Kidney capillary endothelial cell (primary cell): ENCODE results near the gene SMIM28.
A peak's percentile ranks its signal among the peaks of the same experiment; 100 is the strongest.

Experiments
- DNase-seq: peaks from one replicate; pipeline ENCODE4 v3.0.0-alpha.2; 2018; ENCODE audit warnings: low spot score

Gene SMIM28

DNA sequence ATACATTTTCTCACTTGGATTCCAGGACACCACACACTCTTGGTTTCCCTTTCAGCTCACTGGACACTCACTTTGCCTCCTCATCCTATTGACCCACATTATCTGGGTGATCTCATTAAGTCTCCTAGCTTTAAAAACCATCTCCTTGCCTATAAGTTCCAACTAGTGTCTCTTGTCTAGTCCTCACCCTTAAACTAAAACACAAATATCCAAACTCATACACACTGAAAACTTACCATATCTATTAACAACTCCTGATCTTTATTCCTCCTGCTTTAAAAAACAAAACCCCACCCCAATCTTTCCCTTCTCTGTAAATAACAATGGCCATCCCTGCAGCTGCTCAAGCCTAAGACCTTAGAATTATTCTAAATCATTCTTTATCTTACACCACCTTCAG is 3.5 kb upstream of the SMIM28 start:
- DNase-seq: no peak

DNA sequence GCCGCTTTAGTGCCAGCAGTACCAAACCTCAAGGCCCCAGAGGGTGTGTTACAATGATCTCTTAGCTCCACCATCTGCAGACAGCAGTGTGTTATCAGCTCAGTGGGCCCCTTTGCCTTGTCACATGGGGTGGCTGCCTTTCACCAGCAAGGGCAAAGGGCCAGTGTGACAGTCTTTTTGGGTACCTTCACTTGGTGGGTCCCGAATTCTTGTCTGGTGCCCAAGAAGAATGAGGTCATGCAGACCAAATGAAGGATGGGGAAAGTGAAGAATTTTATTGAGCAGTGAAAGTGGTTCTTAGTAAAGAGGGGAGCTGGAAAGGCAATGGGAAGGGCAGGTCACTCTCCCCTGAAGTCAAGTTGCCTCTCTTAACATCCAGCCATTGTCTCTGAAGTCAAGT is 2.9 kb upstream of the SMIM28 start:
- DNase-seq: no peak

DNA sequence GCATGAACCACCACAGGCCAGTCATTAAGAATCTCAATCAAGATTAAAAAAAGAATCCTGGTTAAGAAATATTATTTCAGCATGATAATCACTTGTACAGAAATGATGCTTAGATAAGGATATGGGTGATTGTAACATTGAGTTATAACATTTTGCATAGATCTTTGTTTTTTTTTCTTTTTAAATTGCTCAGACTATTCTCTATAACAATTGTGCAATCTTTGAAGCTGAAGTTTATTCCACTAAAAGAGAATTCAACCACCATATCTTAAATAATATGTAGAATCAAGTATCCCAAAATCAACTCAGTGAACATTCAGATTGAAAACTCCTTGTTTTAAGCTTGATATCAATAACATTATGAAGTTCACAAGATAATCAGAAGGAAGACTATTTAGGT is 663 bp upstream of the SMIM28 start:
- no peak for DNase-seq

DNA sequence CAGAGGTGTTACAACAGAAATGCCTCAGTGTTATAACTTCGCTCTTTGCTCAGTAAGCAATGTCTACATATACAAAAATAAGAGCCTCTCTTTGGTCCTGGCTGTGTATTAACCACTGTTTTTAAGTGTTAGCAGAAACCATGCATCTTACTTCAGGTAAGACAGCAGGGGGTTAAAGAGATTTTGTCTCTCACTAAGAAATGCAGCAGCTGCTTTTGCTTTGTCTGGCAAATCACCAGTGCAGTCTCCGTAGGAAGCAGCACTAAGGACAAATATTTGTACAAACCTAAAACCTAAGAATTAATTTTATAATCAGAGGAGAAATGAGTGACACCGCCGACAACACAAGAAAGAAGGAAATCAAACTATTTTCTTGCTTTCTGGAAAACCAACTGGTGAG is 758 bp downstream of the SMIM28 start:
- DNase-seq: no peak

DNA sequence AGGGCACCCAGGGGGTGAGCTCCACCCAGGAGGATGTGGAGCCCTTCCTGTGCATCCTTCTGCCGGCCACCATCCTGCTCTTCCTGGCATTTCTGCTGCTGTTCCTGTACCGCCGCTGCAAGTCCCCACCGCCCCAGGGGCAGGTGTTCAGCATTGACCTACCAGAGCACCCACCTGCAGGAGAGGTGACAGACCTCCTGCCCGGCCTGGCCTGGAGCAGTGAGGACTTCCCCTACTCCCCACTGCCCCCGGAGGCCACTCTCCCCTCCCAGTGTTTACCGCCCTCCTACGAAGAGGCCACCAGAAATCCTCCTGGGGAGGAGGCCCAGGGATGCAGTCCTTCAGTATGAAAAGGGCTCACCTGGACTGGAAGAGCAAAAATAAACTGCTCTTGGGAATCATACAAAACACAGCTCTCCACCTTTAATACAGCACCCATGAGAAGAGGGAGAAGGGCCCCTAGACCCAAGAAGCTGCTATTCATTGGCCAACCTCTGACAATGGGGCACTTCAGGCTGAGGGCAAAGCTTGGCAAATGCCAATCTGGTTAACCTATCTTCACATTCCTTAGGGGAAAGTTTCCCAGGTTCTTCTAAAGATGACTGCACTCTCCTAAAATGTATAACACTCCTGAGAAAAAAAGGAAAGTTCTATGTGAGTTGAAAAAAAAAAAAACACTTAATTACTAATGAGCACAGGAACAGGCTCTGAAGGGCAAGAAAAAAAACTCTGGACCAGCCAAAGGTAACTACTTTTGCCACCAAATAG is 5.0 kb downstream of the SMIM28 start:
- DNase-seq: no peak

DNA sequence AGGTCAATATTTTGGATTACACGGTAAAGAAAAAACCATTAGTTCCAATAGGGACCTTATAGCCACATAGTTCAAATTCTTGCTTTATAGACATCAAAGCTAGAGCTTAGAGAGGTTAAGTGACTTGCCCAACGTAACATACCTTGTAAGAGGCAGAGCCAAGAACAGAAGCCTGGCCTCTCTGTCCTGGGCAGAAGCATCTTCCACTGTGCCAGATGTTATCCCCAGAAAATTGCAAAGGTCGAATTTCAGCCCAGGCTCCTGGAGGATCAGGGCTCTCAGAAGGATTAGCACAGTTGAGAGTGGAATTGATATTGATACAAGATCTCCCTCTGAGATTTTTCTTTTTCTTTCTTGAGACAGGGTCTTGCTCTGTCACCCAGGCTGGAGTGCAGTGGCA is 6.1 kb downstream of the SMIM28 start:
- no peak for DNase-seq

GRCh38 chr6:138386897-138387296 is 9.2 kb downstream of the SMIM28 start:
- DNase-seq: no peak

- DNase-seq: no peak
These were observed 10.1 kb downstream of the SMIM28 start for GRCh38 chr6:138387577-138388368.

DNA sequence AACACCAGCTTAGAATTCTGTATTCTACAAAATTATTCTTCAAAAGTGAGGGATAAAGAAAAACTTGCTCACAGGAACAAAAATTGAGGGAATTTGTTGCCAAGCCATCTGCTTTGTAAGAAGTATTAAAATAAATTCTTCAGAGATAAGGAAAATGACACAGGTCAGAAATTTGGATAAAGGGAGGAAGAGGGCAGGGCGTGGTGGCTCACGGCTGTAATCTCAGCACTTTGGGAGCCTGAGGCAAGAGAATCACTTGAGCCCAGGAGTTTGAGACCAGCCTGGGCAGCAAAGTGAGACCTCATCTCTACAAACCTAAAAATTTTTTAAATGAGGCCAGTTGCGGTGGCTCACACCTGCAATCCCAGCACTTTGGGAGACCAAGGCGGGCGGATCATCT is 11.8 kb downstream of the SMIM28 start:
- DNase-seq: no peak

GRCh38 chr6:138393871-138394783 is 16.4 kb downstream of the SMIM28 start:
- no peak for DNase-seq

DNA sequence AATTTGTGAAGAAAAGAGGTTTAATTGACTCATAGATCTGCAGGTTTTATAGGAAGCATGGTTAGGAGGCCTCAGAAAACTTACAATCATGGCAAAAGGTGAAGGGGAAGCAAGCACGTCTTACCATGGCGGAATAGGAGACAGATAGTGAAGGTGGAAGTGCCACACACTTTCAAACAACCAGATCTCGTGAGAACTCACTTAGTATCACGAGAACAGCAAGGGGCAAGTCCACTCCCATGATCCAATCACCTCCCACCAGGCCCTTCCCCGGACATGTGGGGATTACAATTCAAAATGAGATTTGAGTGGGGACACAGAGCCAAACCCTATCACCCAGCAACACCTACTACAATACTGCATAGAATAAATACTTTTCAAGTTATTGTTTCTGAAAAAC is 19.0 kb downstream of the SMIM28 start:
- DNase-seq: no peak

DNA sequence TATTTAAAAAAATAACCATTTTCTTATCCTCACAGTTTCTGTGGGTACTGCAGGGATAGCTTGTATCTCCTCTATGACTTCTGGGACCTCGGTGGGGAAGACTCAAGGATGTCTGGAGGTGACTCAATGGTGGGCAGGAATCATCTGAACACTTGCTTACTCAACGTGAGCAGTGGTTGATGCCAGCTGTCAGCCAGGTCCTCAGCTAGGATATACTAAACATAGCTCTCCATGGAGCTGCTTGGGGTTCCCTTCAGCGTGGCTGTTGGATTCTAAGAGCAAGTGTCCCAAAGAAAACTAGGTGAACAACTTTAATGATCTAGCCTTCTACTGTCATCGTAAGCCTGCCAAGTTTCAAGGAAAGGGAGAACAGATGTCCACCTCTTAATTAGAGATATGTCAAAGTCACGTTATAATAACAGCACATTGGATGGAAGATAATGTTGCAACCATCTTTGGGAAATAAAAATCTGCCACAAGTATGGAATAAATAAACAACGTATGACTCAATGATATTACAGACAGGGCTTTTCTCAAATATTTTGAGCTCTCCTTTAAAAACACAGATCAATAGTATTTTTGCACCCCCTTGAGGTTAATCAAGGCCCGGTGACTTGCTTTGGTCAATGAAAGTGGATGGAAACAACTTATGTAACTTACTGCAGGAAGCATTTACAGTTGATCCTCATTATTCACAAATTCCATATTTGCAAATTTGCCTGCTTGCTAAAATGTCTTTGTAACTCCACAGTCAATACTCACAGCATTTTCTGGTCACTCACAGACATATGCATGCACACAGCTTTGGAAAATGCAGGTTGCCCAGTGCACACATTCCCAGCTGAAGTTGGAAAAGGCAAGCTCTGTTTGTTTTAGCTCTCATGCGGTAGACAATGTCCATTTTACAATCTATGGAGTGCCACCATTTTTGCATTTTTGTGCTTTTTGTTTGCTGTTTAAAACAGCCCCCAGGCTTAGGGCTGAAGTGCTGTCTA is 19.7 kb downstream of the SMIM28 start:
- DNase-seq: no peak

DNA sequence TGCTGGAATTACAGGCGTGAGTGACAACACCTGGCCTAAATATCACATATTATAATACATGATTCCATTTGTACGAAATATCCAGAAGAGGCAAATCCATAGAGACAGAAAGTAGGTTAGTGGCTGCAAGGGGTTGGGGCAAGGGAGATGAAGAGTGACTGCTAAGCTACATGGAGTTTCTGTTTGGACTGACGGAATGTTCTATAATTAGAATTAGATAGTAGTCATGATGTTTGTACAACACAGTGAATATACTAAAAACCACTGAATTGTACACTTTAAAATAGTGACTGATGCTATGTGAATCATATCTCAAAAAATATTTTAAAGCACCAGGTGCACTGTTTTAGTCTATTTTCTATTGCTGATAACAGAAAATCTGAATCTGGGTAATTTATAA is 22.6 kb downstream of the SMIM28 start:
- DNase-seq: no peak

DNA sequence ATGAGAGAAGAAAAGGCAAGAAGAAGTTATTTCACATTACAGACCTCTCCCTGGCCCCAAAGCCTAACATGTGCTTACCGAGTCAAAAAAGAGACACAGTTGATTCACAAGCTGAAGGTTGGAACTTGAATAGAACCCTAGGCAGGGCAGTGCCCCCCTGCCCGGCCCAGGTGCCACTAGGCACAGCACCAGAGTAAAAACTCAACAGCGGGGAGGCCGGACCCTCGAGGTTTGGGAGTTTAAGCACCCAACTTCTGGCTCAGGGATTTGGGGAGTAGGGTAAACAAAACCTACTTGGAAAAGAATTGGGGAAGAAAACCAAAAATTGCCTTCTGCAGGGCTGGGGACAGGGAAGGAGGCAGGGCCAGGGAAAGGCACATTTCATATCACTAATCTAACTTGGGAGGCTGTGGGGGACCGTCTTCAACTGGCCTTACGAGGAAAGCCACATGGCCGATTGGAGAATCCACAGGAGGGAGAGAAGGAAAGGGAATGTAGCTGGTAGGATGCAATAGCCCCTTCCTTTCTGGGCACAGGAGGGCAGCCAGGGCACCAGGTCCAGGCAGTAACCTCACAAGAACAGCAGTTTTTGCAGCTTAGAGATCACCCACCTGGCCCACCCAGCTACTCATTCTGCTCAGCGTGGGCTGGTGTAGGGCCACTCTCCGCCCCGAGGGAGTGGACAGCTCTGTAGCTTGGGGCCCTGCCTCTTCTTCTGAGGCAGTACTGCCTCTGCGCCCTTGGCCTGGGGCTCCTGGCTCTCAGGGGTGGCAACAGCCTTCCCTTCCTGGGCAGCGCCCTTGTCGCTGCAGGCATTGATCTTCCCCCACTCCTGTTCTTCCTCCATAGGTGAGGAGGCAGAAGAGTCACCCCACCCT is 24.5 kb downstream of the SMIM28 start:
- no peak for DNase-seq

DNA sequence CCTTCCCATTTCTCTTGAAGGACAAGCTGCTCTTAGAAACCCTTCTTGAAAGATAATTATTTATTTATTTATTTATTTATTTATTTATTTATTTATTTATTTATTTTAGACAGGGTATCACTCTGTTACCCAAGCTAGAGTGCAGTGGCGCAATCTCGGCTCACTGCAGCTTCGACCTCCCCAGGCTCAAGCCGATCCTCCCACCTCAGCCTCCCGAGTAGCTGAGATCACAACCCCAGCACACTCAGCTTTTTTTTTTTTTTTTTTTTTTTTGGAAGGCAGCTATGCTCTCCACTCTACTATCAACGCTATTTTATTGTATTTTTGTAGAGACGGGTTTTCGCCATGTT is 25.1 kb downstream of the SMIM28 start:
- DNase-seq: no peak

GRCh38 chr6:138403324-138403800 is 25.7 kb downstream of the SMIM28 start:
- DNase-seq: peak; percentile 21

DNA sequence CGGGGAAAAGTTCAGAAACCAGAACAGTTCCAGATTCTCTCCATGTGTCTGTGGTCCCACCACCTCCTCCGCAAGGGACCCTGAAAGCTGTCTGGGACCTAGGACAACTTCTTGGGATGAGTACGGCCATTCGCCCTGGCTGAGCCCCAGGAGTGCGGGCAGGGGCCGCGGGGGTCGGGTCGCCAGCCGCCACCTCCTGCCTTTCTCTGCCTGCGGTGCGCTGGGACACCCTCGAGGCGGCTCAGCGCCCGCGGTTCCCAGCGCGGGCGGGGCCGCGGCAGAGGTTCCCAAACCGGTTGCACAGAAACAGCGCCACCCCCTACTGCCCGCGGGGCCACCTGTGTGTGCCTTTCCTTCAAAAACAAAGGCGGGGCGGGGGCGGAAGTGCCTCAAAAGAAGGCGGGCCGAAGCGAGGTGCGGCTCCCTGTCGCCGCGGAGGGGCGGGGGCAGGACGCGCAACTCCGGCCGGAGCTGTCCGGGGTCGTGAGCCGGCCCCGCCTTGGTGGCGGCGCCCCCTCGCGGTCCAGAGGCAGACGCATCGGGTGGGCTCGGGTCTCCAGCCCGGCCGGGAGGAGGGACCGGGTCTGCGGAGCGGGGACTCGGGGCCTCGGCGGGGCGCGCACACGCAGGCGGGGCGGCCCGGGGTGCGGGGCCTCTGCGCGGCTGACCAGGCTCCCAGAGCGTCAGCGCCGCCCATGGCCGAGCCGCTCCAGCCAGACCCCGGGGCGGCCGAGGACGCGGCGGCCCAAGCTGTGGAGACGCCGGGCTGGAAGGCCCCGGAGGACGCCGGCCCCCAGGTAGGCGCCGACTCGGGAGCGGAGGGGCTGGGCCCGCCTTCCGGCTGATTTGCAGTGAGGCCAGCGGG is 26.3 kb downstream of the SMIM28 start, which contains the start of gene HEBP2:
Gene HEBP2, plus strand, starts transcription at position 423 of the 865 bp plus-strand sequence. Its CDS starts 273 bp downstream, at position 696.
- DNase-seq: peak; percentile 81

- no peak for DNase-seq
These were observed 27.1 kb downstream of the SMIM28 start for GRCh38 chr6:138404666-138405337.
